ENCODE data around the gene TMEM123. TPM values are rescaled to one million over a fixed set of nuclear protein-coding genes. Genes with fewer than 3 reads are reported as not detected.

Gene TMEM123
- total and polyA plus RNA-seq, 10 of the 15 experiments (the other 5 are each of a cell fraction or from before 2014, with no cell fraction given), result 35.1 to 667 (median 123) TPM

GRCh38 chr11:102488208-102488607 is 35.6 kb upstream of the TMEM123 start (continued):
- TF ChIP-seq LARP7 (IDR thresholded peaks at IDR 0.05) (no peak), CBX5 (IDR thresholded peaks at IDR 0.05; ENCODE audit: low read depth) (no peak), FOXK2 (IDR thresholded peaks at IDR 0.05) (no peak), PAX5 (IDR thresholded peaks at IDR 0.05; ENCODE audit: borderline replicate concordance, low read depth, low read length) (peak; percentile 70; the same call in 1 of the 2 replicates), HCFC1 (IDR thresholded peaks at IDR 0.05; ENCODE audit: low read length) (no peak), PML (IDR thresholded peaks at IDR 0.05; ENCODE audit: low read length) (0 out of 2 replicates have a peak, but pooled peaks have one; percentile 41), YY1 (IDR thresholded peaks at IDR 0.05; ENCODE audit: low read depth, low read length) (no peak), ZBTB11 (CRISPR knock-in tag; IDR thresholded peaks at IDR 0.05) (no peak), CBFB (IDR thresholded peaks at IDR 0.05; ENCODE audit: low read depth) (no peak), NFIC (IDR thresholded peaks at IDR 0.05; ENCODE audit: low read depth, low read length) (peak; percentile 65; the same call in 1 of the 2 replicates), RUNX3 (IDR thresholded peaks at IDR 0.05; ENCODE audit: low read length) (peak; percentile 37; the same call in 1 of the 2 replicates), BHLHE40 (IDR thresholded peaks at IDR 0.05; ENCODE audit: borderline replicate concordance in 1 of 2, low read depth in 2 of 2, low read length in 1 of 2) (no peak), STAT3 (IDR thresholded peaks at IDR 0.05; ENCODE audit: low read depth, low read length) (no peak), IKZF1 (conservative IDR thresholded peaks at IDR 0.05) (no peak), ELK1 (IDR thresholded peaks at IDR 0.05; ENCODE audit: low read depth, low read length) (no peak), GABPA (IDR thresholded peaks at IDR 0.05; ENCODE audit: low read depth) (no peak), DPF2 (IDR thresholded peaks at IDR 0.05) (no peak), BACH1 (IDR thresholded peaks at IDR 0.05; ENCODE audit: borderline replicate concordance) (no peak), NRF1 (conservative IDR thresholded peaks at IDR 0.05; ENCODE audit: low read depth, low read length) (no peak), IRF4 (IDR thresholded peaks at IDR 0.05; ENCODE audit: low read depth, low read length) (no peak)
- TF ChIP-seq, protein P1, sequence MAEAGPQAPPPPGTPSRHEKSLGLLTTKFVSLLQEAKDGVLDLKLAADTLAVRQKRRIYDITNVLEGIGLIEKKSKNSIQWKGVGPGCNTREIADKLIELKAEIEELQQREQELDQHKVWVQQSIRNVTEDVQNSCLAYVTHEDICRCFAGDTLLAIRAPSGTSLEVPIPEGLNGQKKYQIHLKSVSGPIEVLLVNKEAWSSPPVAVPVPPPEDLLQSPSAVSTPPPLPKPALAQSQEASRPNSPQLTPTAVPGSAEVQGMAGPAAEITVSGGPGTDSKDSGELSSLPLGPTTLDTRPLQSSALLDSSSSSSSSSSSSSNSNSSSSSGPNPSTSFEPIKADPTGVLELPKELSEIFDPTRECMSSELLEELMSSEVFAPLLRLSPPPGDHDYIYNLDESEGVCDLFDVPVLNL (IDR thresholded peaks at IDR 0.05; ENCODE audit: low read depth, low read length), result no peak
- TF ChIP-seq, protein P2, sequence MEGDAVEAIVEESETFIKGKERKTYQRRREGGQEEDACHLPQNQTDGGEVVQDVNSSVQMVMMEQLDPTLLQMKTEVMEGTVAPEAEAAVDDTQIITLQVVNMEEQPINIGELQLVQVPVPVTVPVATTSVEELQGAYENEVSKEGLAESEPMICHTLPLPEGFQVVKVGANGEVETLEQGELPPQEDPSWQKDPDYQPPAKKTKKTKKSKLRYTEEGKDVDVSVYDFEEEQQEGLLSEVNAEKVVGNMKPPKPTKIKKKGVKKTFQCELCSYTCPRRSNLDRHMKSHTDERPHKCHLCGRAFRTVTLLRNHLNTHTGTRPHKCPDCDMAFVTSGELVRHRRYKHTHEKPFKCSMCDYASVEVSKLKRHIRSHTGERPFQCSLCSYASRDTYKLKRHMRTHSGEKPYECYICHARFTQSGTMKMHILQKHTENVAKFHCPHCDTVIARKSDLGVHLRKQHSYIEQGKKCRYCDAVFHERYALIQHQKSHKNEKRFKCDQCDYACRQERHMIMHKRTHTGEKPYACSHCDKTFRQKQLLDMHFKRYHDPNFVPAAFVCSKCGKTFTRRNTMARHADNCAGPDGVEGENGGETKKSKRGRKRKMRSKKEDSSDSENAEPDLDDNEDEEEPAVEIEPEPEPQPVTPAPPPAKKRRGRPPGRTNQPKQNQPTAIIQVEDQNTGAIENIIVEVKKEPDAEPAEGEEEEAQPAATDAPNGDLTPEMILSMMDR (IDR thresholded peaks at IDR 0.05 in 2 of 3, conservative IDR thresholded peaks at IDR 0.05 in 1 of 3; ENCODE audit: control insufficient read depth in 2 of 3, extremely low read depth in 1 of 3, insufficient read depth in 1 of 3, low read depth in 3 of 3, low read length in 3 of 3), result no peak
- TF ChIP-seq, protein P3, sequence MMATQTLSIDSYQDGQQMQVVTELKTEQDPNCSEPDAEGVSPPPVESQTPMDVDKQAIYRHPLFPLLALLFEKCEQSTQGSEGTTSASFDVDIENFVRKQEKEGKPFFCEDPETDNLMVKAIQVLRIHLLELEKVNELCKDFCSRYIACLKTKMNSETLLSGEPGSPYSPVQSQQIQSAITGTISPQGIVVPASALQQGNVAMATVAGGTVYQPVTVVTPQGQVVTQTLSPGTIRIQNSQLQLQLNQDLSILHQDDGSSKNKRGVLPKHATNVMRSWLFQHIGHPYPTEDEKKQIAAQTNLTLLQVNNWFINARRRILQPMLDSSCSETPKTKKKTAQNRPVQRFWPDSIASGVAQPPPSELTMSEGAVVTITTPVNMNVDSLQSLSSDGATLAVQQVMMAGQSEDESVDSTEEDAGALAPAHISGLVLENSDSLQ (IDR thresholded peaks at IDR 0.05), result no peak

Data from GM12878 (cell line).